ENCODE measurements around the gene RC3H1. TPM values are rescaled to one million over a fixed set of nuclear protein-coding genes. Genes with fewer than 3 reads are reported as not detected.
A peak's percentile ranks its signal among the peaks of the same experiment; 100 is the strongest.

The RC3H1 gene
- total and polyA plus RNA-seq, 2 donors from 2014 or later, result 2.5 to 40.5 TPM

- Histone ChIP-seq H3K27me3 (ENCODE audit: control insufficient read depth, insufficient read depth, low read length) (no peaks in the 10 kb centered on the region), H3K36me3 (ENCODE audit: control insufficient read depth in 2 of 3, insufficient read depth in 3 of 3, low read length in 3 of 3) (no peaks in the 10 kb centered on the region), H3K9me3 (ENCODE audit: control insufficient read depth in 2 of 3, insufficient read depth in 1 of 3, low read length in 3 of 3) (no peaks in the 10 kb centered on the region), H3K27ac (ENCODE audit: low read depth in 2 of 2, low read length in 2 of 2) (no peak overlapping the region), H3K9ac (ENCODE audit: low read length in 3 of 3) (no peak overlapping the region), H3K4me1 (ENCODE audit: control insufficient read depth in 2 of 3, insufficient read depth in 2 of 3, low read depth in 1 of 3, low read length in 3 of 3) (no peaks in the 10 kb centered on the region), H3K4me3 (ENCODE audit: low read length in 3 of 3) (no peak overlapping the region)
- intact Hi-C loops (cut with DNase I), result no loop called here
- DNase-seq (no peak), FAIRE-seq (no peak)
- no peak for TF ChIP-seq CTCF (IDR thresholded peaks at IDR 0.05; ENCODE audit: borderline replicate concordance, extremely low read depth, insufficient read depth)
Measured at GRCh38 chr1:173913111-173913510, 109.0 kb downstream of the RC3H1 start.

GRCh38 chr1:173903827-173904531, 118.2 kb downstream of the RC3H1 start:
- H3K9ac ChIP-seq (ENCODE audit: low read length in 3 of 3), result no peak overlapping the region
- no peak overlapping the region for H3K27ac ChIP-seq (ENCODE audit: low read depth in 2 of 2, low read length in 2 of 2)
- intact Hi-C loops (cut with DNase I), result no loop called here
- no peak for TF ChIP-seq CTCF (IDR thresholded peaks at IDR 0.05; ENCODE audit: borderline replicate concordance, extremely low read depth, insufficient read depth)
- no peaks in the 10 kb centered on the region for H3K36me3 ChIP-seq (ENCODE audit: control insufficient read depth in 2 of 3, insufficient read depth in 3 of 3, low read length in 3 of 3)
- H3K4me1 ChIP-seq (ENCODE audit: control insufficient read depth in 2 of 3, insufficient read depth in 2 of 3, low read depth in 1 of 3, low read length in 3 of 3), result no peaks in the 10 kb centered on the region
- FAIRE-seq (no peak), DNase-seq (peak in 2 of 5 donors; percentile 40 to 48)
- no peaks in the 10 kb centered on the region for H3K27me3 ChIP-seq (ENCODE audit: control insufficient read depth, insufficient read depth, low read length)
- no peak overlapping the region for H3K4me3 ChIP-seq (ENCODE audit: low read length in 3 of 3)
- no peaks in the 10 kb centered on the region for H3K9me3 ChIP-seq (ENCODE audit: control insufficient read depth in 2 of 3, insufficient read depth in 1 of 3, low read length in 3 of 3)

GRCh38 chr1:173900992-173901391, 121.2 kb downstream of the RC3H1 start:
- intact Hi-C loops (cut with DNase I), result no loop called here
- Histone ChIP-seq H3K4me3 (ENCODE audit: low read length in 3 of 3) (no peak overlapping the region), H3K27ac (ENCODE audit: low read depth in 2 of 2, low read length in 2 of 2) (no peak overlapping the region), H3K27me3 (ENCODE audit: control insufficient read depth, insufficient read depth, low read length) (no peaks in the 10 kb centered on the region), H3K36me3 (ENCODE audit: control insufficient read depth in 2 of 3, insufficient read depth in 3 of 3, low read length in 3 of 3) (no peaks in the 10 kb centered on the region), H3K9ac (ENCODE audit: low read length in 3 of 3) (no peak overlapping the region), H3K9me3 (ENCODE audit: control insufficient read depth in 2 of 3, insufficient read depth in 1 of 3, low read length in 3 of 3) (no peaks in the 10 kb centered on the region), H3K4me1 (ENCODE audit: control insufficient read depth in 2 of 3, insufficient read depth in 2 of 3, low read depth in 1 of 3, low read length in 3 of 3) (no peaks in the 10 kb centered on the region)
- DNase-seq (no peak), FAIRE-seq (no peak)
- TF ChIP-seq CTCF (IDR thresholded peaks at IDR 0.05; ENCODE audit: borderline replicate concordance, extremely low read depth, insufficient read depth), result no peak

GRCh38 chr1:173900427-173900826, 121.7 kb downstream of the RC3H1 start:
- Histone ChIP-seq H3K4me3 (ENCODE audit: low read length in 3 of 3) (no peak overlapping the region), H3K4me1 (ENCODE audit: control insufficient read depth in 2 of 3, insufficient read depth in 2 of 3, low read depth in 1 of 3, low read length in 3 of 3) (no peaks in the 10 kb centered on the region), H3K27me3 (ENCODE audit: control insufficient read depth, insufficient read depth, low read length) (no peaks in the 10 kb centered on the region), H3K9me3 (ENCODE audit: control insufficient read depth in 2 of 3, insufficient read depth in 1 of 3, low read length in 3 of 3) (no peaks in the 10 kb centered on the region), H3K27ac (ENCODE audit: low read depth in 2 of 2, low read length in 2 of 2) (no peak overlapping the region), H3K9ac (ENCODE audit: low read length in 3 of 3) (no peak overlapping the region), H3K36me3 (ENCODE audit: control insufficient read depth in 2 of 3, insufficient read depth in 3 of 3, low read length in 3 of 3) (no peaks in the 10 kb centered on the region)
- intact Hi-C loops (cut with DNase I), result no loop called here
- DNase-seq (no peak), FAIRE-seq (no peak)
- TF ChIP-seq CTCF (IDR thresholded peaks at IDR 0.05; ENCODE audit: borderline replicate concordance, extremely low read depth, insufficient read depth), result no peak

All from kidney (tissue), 14 donors.